K562 (cell line): Measurements from ENCODE around the gene ITPR1. TPM values are rescaled to one million over a fixed set of nuclear protein-coding genes. Genes with fewer than 3 reads are reported as not detected.

Experiments
- ATAC-seq: fragments of 200-7000 bp; cut with Tn5 transposase; 3 replicates; pipeline ENCODE4 v1.9.1; 2020; ENCODE audit warnings: moderate library complexity
- BruUV-seq: library from RNA; stranded (reverse); fragments of 400-500 nt; replicated peaks from 2 replicates; lab custom pipeline; 2021; lab: Mats Ljungman, UMichigan
- CTCF ChIA-PET: fragments of 300-600 bp; formaldehyde crosslinking; extraction: SDS; loops from one replicate; lab custom pipeline; 2021; ENCODE audit warnings: low intra/inter-chr PET ratio; lab: Yijun Ruan, JAX
- POLR2A ChIA-PET: fragments of 300-600, 350-650 bp; sonication (Branson Sonifier 250); formaldehyde crosslinking; extraction: SDS; loops from one replicate; lab custom pipeline; 2021; ENCODE audit warnings: antibody characterized with exemption, inconsistent platforms; lab: Yijun Ruan, JAX
- DNase-seq, 4 experiments: peaks; one replicate each; pipeline versions ENCODE4 v3.0.0 to v3.0.0-alpha.2; 2011 to 2018; ENCODE audit warnings: low spot score in 3 of 4, mixed read lengths in 3 of 4; ENCODE audit errors: extremely low read depth in 1 of 4
- FAIRE-seq: peaks from 2 replicates; lab custom pipeline; 2011; peaks lifted over from hg19 to GRCh38; lab: Jason Lieb, UNC
- H2AFZ ChIP-seq: 2 replicates; pipeline ENCODE4 v1.6.0; 2011; ENCODE audit warnings: low read depth, low read length, control low read depth, inconsistent platforms
- H3K27ac ChIP-seq: fragments of 200-600 bp; 3 replicates; pipeline ENCODE4 v1.8.0; 2011; ENCODE audit warnings: low read depth, mild to moderate bottlenecking, control low read depth, inconsistent platforms, low read length, moderate library complexity, mixed read lengths; ENCODE audit errors: extremely low read depth
- H3K27me3 ChIP-seq, 2 experiments: fragments of 300-600 bp in 1 of 2; 2 replicates in 1 of 2; 3 replicates in 1 of 2; pipeline versions ENCODE4 v1.6.0 to v1.8.0; 2011; ENCODE audit warnings: inconsistent platforms in 2 of 2, low read length in 2 of 2, mild to moderate bottlenecking in 1 of 2, mixed read lengths in 1 of 2, moderate library complexity in 1 of 2; ENCODE audit not compliant: control insufficient read depth in 2 of 2, insufficient read depth in 2 of 2
- H3K36me3 ChIP-seq: fragments of 300-600 bp; 3 replicates; pipeline ENCODE4 v1.8.0; 2011; ENCODE audit warnings: mild to moderate bottlenecking, low read length, inconsistent platforms; ENCODE audit not compliant: control insufficient read depth, insufficient read depth
- H3K4me1 ChIP-seq, 2 experiments: fragments of 200-600 bp in 1 of 2; replicated peaks in 1 of 2; 2 replicates in 1 of 2; 3 replicates in 1 of 2; pipeline versions ENCODE4 v1.5.1 to v1.8.0; 2011; ENCODE audit warnings: inconsistent platforms in 2 of 2, low read length in 2 of 2, mild to moderate bottlenecking in 1 of 2, mixed read lengths in 1 of 2, moderate library complexity in 1 of 2; ENCODE audit not compliant: control insufficient read depth in 2 of 2, insufficient read depth in 2 of 2
- H3K4me2 ChIP-seq: 2 replicates; pipeline ENCODE4 v1.6.1; 2011; ENCODE audit warnings: low read length, control low read depth, inconsistent platforms, mixed read lengths; ENCODE audit not compliant: insufficient read depth
- H3K4me3 ChIP-seq: fragments of 200-600 bp; sonication (generic), shearing (Covaris generic); 2 replicates; pipeline ENCODE4 v1.5.1; 2016; ENCODE audit warnings: control low read depth, inconsistent platforms
- H3K79me2 ChIP-seq: fragments of 200-600 bp; 3 replicates; pipeline ENCODE4 v1.8.0; 2011; ENCODE audit warnings: low read length, inconsistent platforms; ENCODE audit not compliant: control insufficient read depth, insufficient read depth
- H3K9ac ChIP-seq, 2 experiments: 2 replicates each; pipeline versions ENCODE4 v1.6.0 to v1.6.1; 2011; ENCODE audit warnings: low read depth in 2 of 2, low read length in 2 of 2, control low read depth in 1 of 2, inconsistent platforms in 1 of 2, mild to moderate bottlenecking in 1 of 2, mixed read lengths in 1 of 2; ENCODE audit not compliant: insufficient read depth in 1 of 2
- H3K9me1 ChIP-seq: one replicate; pipeline ENCODE4 v1.6.0; 2011; ENCODE audit warnings: inconsistent platforms, mild to moderate bottlenecking, low read length, moderate library complexity; ENCODE audit not compliant: control insufficient read depth, insufficient read depth
- H3K9me3 ChIP-seq: replicated peaks from 2 replicates; pipeline ENCODE4 v1.5.1; 2011; ENCODE audit warnings: low read depth, low read length, inconsistent platforms; ENCODE audit not compliant: control insufficient read depth, insufficient read depth
- H4K20me1 ChIP-seq: replicated peaks from 2 replicates; pipeline ENCODE4 v1.6.1; 2011; ENCODE audit warnings: low read length, inconsistent platforms, mixed read lengths; ENCODE audit not compliant: control insufficient read depth, insufficient read depth
- BACH1 ChIP-seq: fragments of 200-800 bp; sonication (Bioruptor generic); IDR thresholded peaks from 2 replicates; pipeline ENCODE4 v1.6.1; 2016; ENCODE audit warnings: missing genetic modification characterization, missing compliant biosample characterization
- CREM ChIP-seq: IDR thresholded peaks from 2 replicates; pipeline ENCODE4 v1.6.1; 2014; ENCODE audit warnings: antibody characterized with exemption, low read depth
- HSF4 ChIP-seq: fragments of 250-450 bp; sonication (Bioruptor Pico); IDR thresholded peaks from 2 replicates; pipeline ENCODE4 v2.1.2; 2022; ENCODE audit warnings: mild to moderate bottlenecking, moderate library complexity, borderline replicate concordance
- IRF1 ChIP-seq: sonication (generic); formaldehyde crosslinking; IDR thresholded peaks from 2 replicates; pipeline ENCODE4 v1.8.0; 2022; ENCODE audit warnings: missing genetic modification reagents, mild to moderate bottlenecking, borderline replicate concordance
- LEF1 ChIP-seq: fragments of 450-650 bp; IDR thresholded peaks from 2 replicates; pipeline ENCODE4 v1.6.1; 2016; ENCODE audit warnings: mild to moderate bottlenecking
- MEF2A ChIP-seq: IDR thresholded peaks from 2 replicates; pipeline ENCODE4 v1.6.1; 2011; ENCODE audit warnings: low read depth, mild to moderate bottlenecking, low read length, moderate library complexity; ENCODE audit not compliant: control insufficient read depth
- NRF1 ChIP-seq, 2 experiments: fragments of 450-650 bp; IDR thresholded peaks in 1 of 2; conservative IDR thresholded peaks in 1 of 2; 2 replicates each; pipeline ENCODE4 v1.6.1; 2014; ENCODE audit warnings: mild to moderate bottlenecking in 2 of 2
- SMARCE1 ChIP-seq: fragments of 450-650 bp; IDR thresholded peaks from 2 replicates; pipeline ENCODE4 v1.7.1; 2016; ENCODE audit warnings: mild to moderate bottlenecking
- SNRNP70 ChIP-seq: fragments of 200-400 bp; formaldehyde crosslinking; optimal IDR thresholded peaks from 2 replicates; pipeline ENCODE3; 2017; ENCODE audit warnings: low read depth, low read length
- TBP ChIP-seq: optimal IDR thresholded peaks from 2 replicates; pipeline ENCODE3; 2011; ENCODE audit warnings: low read depth, low read length, improper control_type of control experiment
- WGBS: fragments of 100-300 bp; shearing (Covaris generic); methylation state at CpG from one replicate; pipeline ENCODE4 v1.1.6; 2016; ENCODE audit warnings: low coverage, mixed read lengths; ENCODE audit not compliant: insufficient coverage; ENCODE audit errors: missing lambda C conversion rate; 5-methylcytosine and 5-hydroxymethylcytosine counted together
- in situ Hi-C: fragments of 300-500 bp; cut with MboI; formaldehyde crosslinking; loops from 4 replicates; pipeline ENCODE4 v1.15.0; 2018; ENCODE audit warnings: inconsistent platforms, mixed read lengths
- intact Hi-C: fragments of 100-400 bp; cut with micrococcal nuclease; formaldehyde crosslinking; loops from 2 replicates; pipeline ENCODE4 v1.14.2; 2022
- polyA plus RNA-seq, 8 experiments: library from polyadenylated mRNA; depleted of rRNA in 4 of 8; stranded (reverse) in 5 of 8; unstranded in 3 of 8; fragments of >200 nt; fragmentation: Nextera tagmentation in 2 of 8; fragmentation: Illumina TruSeq in 1 of 8; extraction: Ambion mirVana in 2 of 8; extraction: Trizol in 1 of 8; gene quantifications; 2 replicates each; pipeline versions ENCODE4 v1.2.1 to v1.2.3, GENCODE V29; 2011 to 2014; ENCODE audit warnings: inconsistent platforms in 1 of 8, missing spikeins in 1 of 8
- total RNA-seq, 7 experiments: library from RNA; depleted of rRNA in 6 of 7; stranded (reverse); fragments of >200 nt in 6 of 7; fragmentation: Illumina TruSeq in 2 of 7; extraction: Trizol in 2 of 7; gene quantifications; 2 replicates each; pipeline versions ENCODE4 v1.2.1 to v1.2.3, GENCODE V29; 2011 to 2021; ENCODE audit warnings: low replicate concordance in 1 of 7

ITPR1 gene
- total and polyA plus RNA-seq, 9 of the 15 experiments (the other 6 are each of a cell fraction or from before 2014, with no cell fraction given): 22.4 to 40.0 (median 27.4) TPM

DNA sequence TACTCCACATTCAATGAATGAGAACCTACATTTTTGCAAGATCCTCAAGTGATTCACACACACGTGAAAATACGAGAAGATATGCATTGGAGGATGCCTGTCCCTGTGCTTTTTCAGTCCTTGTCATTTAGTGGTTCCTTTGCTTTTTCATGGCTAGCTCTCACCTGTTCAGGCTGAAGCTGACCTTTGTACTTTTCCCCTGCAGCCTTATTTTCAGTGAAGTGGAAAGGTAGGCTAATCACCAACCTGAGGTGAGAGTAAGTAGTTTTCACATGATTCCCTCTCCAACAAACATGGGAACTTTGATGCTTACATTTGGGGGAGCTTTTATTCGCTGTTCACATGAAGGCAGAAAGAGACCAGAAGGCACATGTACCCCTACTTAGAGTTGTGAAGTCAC lies 8.3 kb downstream of the ITPR1 start:
- Histone ChIP-seq H3K36me3 (peaks cover 10% of the 10 kb centered on the region; the same call in 2 of the 3 replicates), H4K20me1 (no peaks in the 10 kb centered on the region; the same call in 1 of the 2 replicates), H2AFZ (no peak overlapping the region), H3K9ac (no peak overlapping the region), H3K9me1 (no peaks in the 10 kb centered on the region), H3K79me2 (peaks cover 11% of the 10 kb centered on the region; the same call in 1 of the 3 replicates), H3K27me3 (no peaks in the 10 kb centered on the region), H3K4me2 (no peak overlapping the region), H3K9me3 (no peaks in the 10 kb centered on the region), H3K4me1 (peaks cover 15 to 30% of the 10 kb centered on the region in 2 experiments), H3K27ac (no peak overlapping the region), H3K4me3 (no peak overlapping the region)
- ChIA-PET CTCF (no interaction called here), POLR2A (interaction anchor here (0.6 to 10.9 kb wide), 6 partner anchors 8 to 187 kb away, joined by 3 to 220 read pairs (median 4); partner anchors contain the start of gene ITPR1)
- FAIRE-seq (peak; percentile 65), DNase-seq (no peak), ATAC-seq (no peak)
- 76% methylated on average over 3 of the region's 3 CpGs for WGBS
- TF ChIP-seq MEF2A (no peak), BACH1 (no peak), CREM (no peak), SNRNP70 (no peak), TBP (no peak), SMARCE1 (no peak), LEF1 (no peak), IRF1 (CRISPR knock-in tag) (no peak), NRF1 (conservative IDR thresholded peaks at IDR 0.05 in 1 of 2, IDR thresholded peaks at IDR 0.05 in 1 of 2) (no peak), HSF4 (no peak)
- intact Hi-C loops (no loop called here), in situ Hi-C loops (no loop called here)
- no TSS peak for BruUV-seq
